BLaER1 (cell line): ENCODE measurements around the gene GSTO1.

Experiments used
- H3K27ac ChIP-seq: shearing (Covaris generic); formaldehyde crosslinking; 2 replicates; pipeline ENCODE4 v1.8.1; 2022
- H3K27me3 ChIP-seq: shearing (Covaris generic); formaldehyde crosslinking; 2 replicates; pipeline ENCODE4 v1.8.1; 2022
- H3K36me3 ChIP-seq: shearing (Covaris generic); formaldehyde crosslinking; 2 replicates; pipeline ENCODE4 v1.8.1; 2022
- H3K4me1 ChIP-seq: shearing (Covaris generic); formaldehyde crosslinking; 2 replicates; pipeline ENCODE4 v1.8.1; 2022
- H3K4me2 ChIP-seq: shearing (Covaris generic); formaldehyde crosslinking; 2 replicates; pipeline ENCODE4 v1.8.1; 2022
- H3K4me3 ChIP-seq: shearing (Covaris generic); formaldehyde crosslinking; 2 replicates; pipeline ENCODE4 v1.8.1; 2022
- H3K9ac ChIP-seq: shearing (Covaris generic); formaldehyde crosslinking; 2 replicates; pipeline ENCODE4 v1.8.1; 2022
- H3K9me3 ChIP-seq: shearing (Covaris generic); formaldehyde crosslinking; 2 replicates; pipeline ENCODE4 v1.8.1; 2022
- H4K20me1 ChIP-seq: shearing (Covaris generic); formaldehyde crosslinking; 2 replicates; pipeline ENCODE4 v1.8.1; 2022
- Cebpa-rat ChIP-seq: shearing (Covaris generic); IDR thresholded peaks from 2 replicates; pipeline ENCODE4 v1.8.1; 2022

Gene GSTO1

GRCh38 chr10:104274762-104275721 lies 20.4 kb downstream of the GSTO1 start:
- Histone ChIP-seq H3K4me1 (no peaks in the 10 kb centered on the region), H4K20me1 (no peaks in the 10 kb centered on the region), H3K9ac (no peak overlapping the region), H3K4me2 (peak overlapping the region; percentile 47), H3K27me3 (peaks cover 24% of the 10 kb centered on the region), H3K27ac (no peak overlapping the region), H3K9me3 (no peaks in the 10 kb centered on the region), H3K4me3 (no peak overlapping the region), H3K36me3 (no peaks in the 10 kb centered on the region)
- no peak for TF ChIP-seq Cebpa-rat

DNA sequence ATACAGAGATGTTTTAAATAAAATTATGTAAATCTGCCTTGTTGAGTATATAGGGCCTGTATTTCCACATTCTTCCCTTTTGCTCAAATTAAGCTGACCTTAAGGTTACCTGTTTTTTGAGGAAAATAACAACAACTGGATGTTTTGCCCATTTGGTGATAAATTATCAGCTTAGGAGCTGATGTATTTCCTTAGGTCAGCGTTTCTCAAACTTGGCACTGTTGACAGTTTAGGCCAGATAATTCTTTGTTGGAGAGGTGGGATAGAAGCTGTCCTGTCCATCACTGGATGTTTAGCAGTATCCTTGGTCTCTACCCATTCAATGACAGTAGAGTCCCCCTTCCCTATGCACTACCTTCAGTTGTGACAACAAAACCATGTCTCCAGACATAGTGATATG lies 21.5 kb downstream of the GSTO1 start:
- Histone ChIP-seq H3K4me3 (no peak overlapping the region), H3K4me2 (no peak overlapping the region), H3K4me1 (no peaks in the 10 kb centered on the region)

DNA sequence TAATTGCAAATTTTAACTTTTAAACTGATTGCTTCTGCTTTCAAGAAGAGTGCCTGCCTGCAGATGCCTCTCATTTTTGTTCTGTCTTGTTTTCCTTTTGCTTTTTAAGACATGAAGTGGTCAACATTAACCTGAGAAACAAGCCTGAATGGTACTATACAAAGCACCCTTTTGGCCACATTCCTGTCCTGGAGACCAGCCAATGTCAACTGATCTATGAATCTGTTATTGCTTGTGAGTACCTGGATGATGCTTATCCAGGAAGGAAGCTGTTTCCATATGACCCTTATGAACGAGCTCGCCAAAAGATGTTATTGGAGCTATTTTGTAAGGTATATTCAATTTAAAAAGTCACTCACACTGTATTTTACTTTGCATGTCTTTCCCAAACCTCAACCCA lies 23.1 kb downstream of the GSTO1 start:
- Histone ChIP-seq H3K9ac (no peak overlapping the region), H3K36me3 (no peaks in the 10 kb centered on the region), H3K27ac (no peak overlapping the region), H3K4me1 (no peaks in the 10 kb centered on the region), H3K27me3 (peaks cover 24% of the 10 kb centered on the region), H3K9me3 (no peaks in the 10 kb centered on the region), H4K20me1 (no peaks in the 10 kb centered on the region), H3K4me3 (no peak overlapping the region), H3K4me2 (no peak overlapping the region)
- no peak for TF ChIP-seq Cebpa-rat

More for the DNA sequence above, 21.5 kb downstream of the GSTO1 start:
- Histone ChIP-seq H3K9ac (no peak overlapping the region), H3K27me3 (peaks cover 24% of the 10 kb centered on the region), H3K36me3 (no peaks in the 10 kb centered on the region), H3K9me3 (no peaks in the 10 kb centered on the region), H3K27ac (no peak overlapping the region), H4K20me1 (no peaks in the 10 kb centered on the region)
- TF ChIP-seq Cebpa-rat = no peak

DNA sequence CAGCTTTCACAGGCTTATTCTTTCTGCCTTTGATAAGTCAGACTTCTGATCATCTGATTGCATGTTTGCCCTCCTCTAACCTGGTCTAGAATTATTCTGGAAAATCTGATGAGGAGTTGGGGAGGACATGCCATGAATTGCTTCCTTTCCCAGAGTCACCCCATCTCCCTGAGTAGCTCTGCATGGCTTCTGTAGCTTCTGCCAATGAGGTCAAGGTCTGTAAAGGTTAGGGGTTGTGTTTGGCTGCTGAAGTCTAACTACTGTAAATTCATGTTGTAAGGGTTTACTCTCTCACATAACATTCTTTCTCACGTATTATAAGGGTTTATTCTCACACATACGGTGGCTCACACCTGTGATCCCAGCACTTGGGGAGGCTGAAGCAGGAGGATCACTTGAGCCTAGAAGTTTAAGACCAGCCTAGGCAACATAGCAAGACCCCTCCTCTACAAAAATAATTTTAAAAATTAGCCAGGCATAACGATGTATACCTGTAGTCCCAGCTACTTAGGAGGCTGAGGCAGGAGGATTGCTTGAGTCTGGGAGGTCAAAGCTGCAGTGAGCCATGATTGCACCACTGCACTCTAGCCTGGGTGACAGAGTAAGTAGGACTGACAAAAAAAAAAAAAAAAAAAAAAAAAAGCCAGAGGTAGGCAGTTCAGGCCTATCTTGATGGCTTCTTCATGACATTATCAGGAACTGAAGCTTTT lies 25.0 kb downstream of the GSTO1 start:
- no peaks in the 10 kb centered on the region for H3K4me1 ChIP-seq
- no peak for TF ChIP-seq Cebpa-rat
- peaks cover 13% of the 10 kb centered on the region for H3K27me3 ChIP-seq
- H4K20me1 ChIP-seq = no peaks in the 10 kb centered on the region
- H3K4me3 ChIP-seq = no peak overlapping the region
- H3K9me3 ChIP-seq = no peaks in the 10 kb centered on the region
- H3K27ac ChIP-seq = no peak overlapping the region
- H3K4me2 ChIP-seq = no peak overlapping the region
- no peak overlapping the region for H3K9ac ChIP-seq
- no peaks in the 10 kb centered on the region for H3K36me3 ChIP-seq

GRCh38 chr10:104281694-104282093 lies 27.0 kb downstream of the GSTO1 start:
- no peak overlapping the region for H3K27ac ChIP-seq
- TF ChIP-seq Cebpa-rat = no peak
- H3K4me2 ChIP-seq = no peak overlapping the region
- no peak overlapping the region for H3K4me3 ChIP-seq
- H3K27me3 ChIP-seq = no peaks in the 10 kb centered on the region
- no peaks in the 10 kb centered on the region for H3K36me3 ChIP-seq
- no peaks in the 10 kb centered on the region for H3K9me3 ChIP-seq
- H3K4me1 ChIP-seq = no peaks in the 10 kb centered on the region
- H3K9ac ChIP-seq = no peak overlapping the region
- no peaks in the 10 kb centered on the region for H4K20me1 ChIP-seq

GRCh38 chr10:104284846-104285245 lies 30.2 kb downstream of the GSTO1 start:
- Histone ChIP-seq H3K27ac (no peak overlapping the region), H4K20me1 (no peaks in the 10 kb centered on the region), H3K4me1 (no peaks in the 10 kb centered on the region), H3K4me2 (no peak overlapping the region), H3K27me3 (no peaks in the 10 kb centered on the region), H3K36me3 (no peaks in the 10 kb centered on the region), H3K9ac (no peak overlapping the region), H3K9me3 (no peaks in the 10 kb centered on the region), H3K4me3 (no peak overlapping the region)
- TF ChIP-seq Cebpa-rat = no peak

DNA sequence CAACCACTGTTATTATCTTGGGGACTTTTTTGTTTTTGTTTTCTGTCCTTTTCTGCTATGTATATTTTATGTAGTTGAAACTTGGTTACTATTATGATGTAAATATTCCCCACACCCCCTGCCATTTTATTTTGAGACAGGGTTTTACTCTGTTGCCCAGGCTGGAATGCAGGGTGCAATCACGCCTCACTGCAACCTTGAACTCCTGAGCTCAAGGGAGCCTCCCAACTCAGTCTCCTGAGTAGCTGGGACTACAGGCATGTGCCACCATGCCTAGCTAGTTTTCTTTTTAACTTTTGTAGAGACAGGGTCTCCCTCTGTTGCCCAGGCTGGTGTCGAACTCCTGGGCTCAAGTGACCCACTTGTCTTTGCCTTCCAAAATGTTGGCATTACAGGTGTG lies 32.2 kb downstream of the GSTO1 start:
- no peak for TF ChIP-seq Cebpa-rat
- no peak overlapping the region for H3K9ac ChIP-seq
- no peaks in the 10 kb centered on the region for H3K4me1 ChIP-seq
- H4K20me1 ChIP-seq = no peaks in the 10 kb centered on the region
- no peaks in the 10 kb centered on the region for H3K27me3 ChIP-seq
- no peak overlapping the region for H3K27ac ChIP-seq
- no peak overlapping the region for H3K4me3 ChIP-seq
- H3K36me3 ChIP-seq = no peaks in the 10 kb centered on the region
- no peak overlapping the region for H3K4me2 ChIP-seq
- no peaks in the 10 kb centered on the region for H3K9me3 ChIP-seq

- Histone ChIP-seq H3K4me3 (no peak overlapping the region), H3K36me3 (no peaks in the 10 kb centered on the region), H3K27ac (no peak overlapping the region), H4K20me1 (no peaks in the 10 kb centered on the region), H3K9me3 (no peaks in the 10 kb centered on the region), H3K4me1 (peaks cover 5% of the 10 kb centered on the region; the same call in 1 of the 2 replicates), H3K9ac (no peak overlapping the region), H3K4me2 (no peak overlapping the region), H3K27me3 (no peaks in the 10 kb centered on the region)
- TF ChIP-seq Cebpa-rat = no peak
These were observed 33.7 kb downstream of the GSTO1 start for GRCh38 chr10:104288355-104288754.

GRCh38 chr10:104291439-104291951 lies 36.8 kb downstream of the GSTO1 start:
- Histone ChIP-seq H3K4me3 (no peak overlapping the region), H3K36me3 (no peaks in the 10 kb centered on the region), H3K9ac (no peak overlapping the region), H4K20me1 (no peaks in the 10 kb centered on the region), H3K27ac (no peak overlapping the region), H3K9me3 (no peaks in the 10 kb centered on the region), H3K4me2 (peak overlapping the region; percentile 23; the same call in 1 of the 2 replicates), H3K27me3 (no peaks in the 10 kb centered on the region), H3K4me1 (peaks cover 7% of the 10 kb centered on the region; the same call in 1 of the 2 replicates)
- TF ChIP-seq Cebpa-rat = no peak

- Histone ChIP-seq H3K9me3 (no peaks in the 10 kb centered on the region), H4K20me1 (no peaks in the 10 kb centered on the region), H3K27ac (no peak overlapping the region), H3K4me2 (peak overlapping the region; percentile 7; the same call in 1 of the 2 replicates), H3K36me3 (no peaks in the 10 kb centered on the region), H3K27me3 (no peaks in the 10 kb centered on the region), H3K4me1 (peaks cover 7% of the 10 kb centered on the region; the same call in 1 of the 2 replicates), H3K4me3 (no peak overlapping the region), H3K9ac (no peak overlapping the region)
- no peak for TF ChIP-seq Cebpa-rat
These were observed 38.3 kb downstream of the GSTO1 start for GRCh38 chr10:104293011-104293410.
